ENCODE data around the gene ARHGAP18. TPM values are rescaled to one million over a fixed set of nuclear protein-coding genes. Genes with fewer than 3 reads are reported as not detected.
A peak's percentile ranks its signal among the peaks of the same experiment; 100 is the strongest.
"Not testable (repeated sequence)": the region's sequence is repeated elsewhere in the genome, so short reads cannot be mapped to it uniquely, and the experiment has no call there.

ARHGAP18 gene
- total RNA-seq, 1 donor from 2014 or later = 16.3 TPM

GRCh38 chr6:129577691-129578090, 132.3 kb downstream of the ARHGAP18 start:
- Histone ChIP-seq H3K36me3 (ENCODE audit: control insufficient read depth, insufficient read depth, low read length) (no peaks in the 10 kb centered on the region), H3K4me3 (ENCODE audit: low read depth, low read length) (no peak overlapping the region), H3K27me3 (ENCODE audit: control insufficient read depth, insufficient read depth, low read length) (no peaks in the 10 kb centered on the region)
- no peak for DNase-seq (ENCODE audit: low read depth)
- no peak for TF ChIP-seq CTCF (IDR thresholded peaks at IDR 0.05; ENCODE audit: insufficient read depth, low read length, poor library complexity, severe bottlenecking)

- no peak overlapping the region for H3K4me3 ChIP-seq (ENCODE audit: low read depth, low read length)
- H3K27me3 ChIP-seq (ENCODE audit: control insufficient read depth, insufficient read depth, low read length) = no peaks in the 10 kb centered on the region
- TF ChIP-seq CTCF (IDR thresholded peaks at IDR 0.05; ENCODE audit: insufficient read depth, low read length, poor library complexity, severe bottlenecking) = no peak
- no peaks in the 10 kb centered on the region for H3K36me3 ChIP-seq (ENCODE audit: control insufficient read depth, insufficient read depth, low read length)
- no peak for DNase-seq (ENCODE audit: low read depth)
Measured at GRCh38 chr6:129576456-129576855, 133.5 kb downstream of the ARHGAP18 start.

GRCh38 chr6:129575378-129576118, 134.4 kb downstream of the ARHGAP18 start:
- H3K27me3 ChIP-seq (ENCODE audit: control insufficient read depth, insufficient read depth, low read length) = no peaks in the 10 kb centered on the region
- peak; percentile 35 for DNase-seq (ENCODE audit: low read depth)
- no peak overlapping the region for H3K4me3 ChIP-seq (ENCODE audit: low read depth, low read length)
- no peaks in the 10 kb centered on the region for H3K36me3 ChIP-seq (ENCODE audit: control insufficient read depth, insufficient read depth, low read length)
- TF ChIP-seq CTCF (IDR thresholded peaks at IDR 0.05; ENCODE audit: insufficient read depth, low read length, poor library complexity, severe bottlenecking) = peak; percentile 72

- not testable (repeated sequence) for H3K4me3 ChIP-seq (ENCODE audit: low read depth, low read length); H3K36me3 ChIP-seq (ENCODE audit: control insufficient read depth, insufficient read depth, low read length); H3K27me3 ChIP-seq (ENCODE audit: control insufficient read depth, insufficient read depth, low read length); DNase-seq (ENCODE audit: low read depth)
Measured at GRCh38 chr6:129574605-129575004, 135.4 kb downstream of the ARHGAP18 start.

- H3K4me3 ChIP-seq (ENCODE audit: low read depth, low read length); H3K27me3 ChIP-seq (ENCODE audit: control insufficient read depth, insufficient read depth, low read length); H3K36me3 ChIP-seq (ENCODE audit: control insufficient read depth, insufficient read depth, low read length): not testable (repeated sequence)
Measured at GRCh38 chr6:129570929-129571328, 139.0 kb downstream of the ARHGAP18 start.

GRCh38 chr6:129568015-129568414, 142.0 kb downstream of the ARHGAP18 start:
- DNase-seq (ENCODE audit: low read depth) = no peak
- no peak for TF ChIP-seq CTCF (IDR thresholded peaks at IDR 0.05; ENCODE audit: insufficient read depth, low read length, poor library complexity, severe bottlenecking)
- Histone ChIP-seq H3K27me3 (ENCODE audit: control insufficient read depth, insufficient read depth, low read length) (no peaks in the 10 kb centered on the region), H3K36me3 (ENCODE audit: control insufficient read depth, insufficient read depth, low read length) (no peaks in the 10 kb centered on the region), H3K4me3 (ENCODE audit: low read depth, low read length) (no peak overlapping the region)

More at GRCh38 chr6:129570929-129571328, 139.0 kb downstream of the ARHGAP18 start:
- not testable (repeated sequence) for DNase-seq (ENCODE audit: low read depth)

- DNase-seq (ENCODE audit: low read depth) = no peak
- peak; percentile 29 for TF ChIP-seq CTCF (IDR thresholded peaks at IDR 0.05; ENCODE audit: insufficient read depth, low read length, poor library complexity, severe bottlenecking)
- Histone ChIP-seq H3K4me3 (ENCODE audit: low read depth, low read length) (no peak overlapping the region), H3K27me3 (ENCODE audit: control insufficient read depth, insufficient read depth, low read length) (no peaks in the 10 kb centered on the region), H3K36me3 (ENCODE audit: control insufficient read depth, insufficient read depth, low read length) (no peaks in the 10 kb centered on the region)
Measured at GRCh38 chr6:129567374-129567773, 142.6 kb downstream of the ARHGAP18 start.

Data from kidney epithelial cell (primary cell).